Astrocyte (in vitro differentiated cells and primary cell): ENCODE data around the gene SIAH3. TPM values are rescaled to one million over a fixed set of nuclear protein-coding genes. Genes with fewer than 3 reads are reported as not detected.
"Not testable (repeated sequence)": the region's sequence is repeated elsewhere in the genome, so short reads cannot be mapped to it uniquely, and the experiment has no call there.

Experiments
- DNase-seq: peaks from one replicate; pipeline ENCODE4 v3.0.0-alpha.2; 2010; ENCODE audit warnings: low read depth
- FAIRE-seq: peaks from 2 replicates; lab custom pipeline; 2011; peaks lifted over from hg19 to GRCh38; lab: Jason Lieb, UNC
- H2AFZ ChIP-seq: 2 replicates; pipeline ENCODE4 v1.6.0; 2012; ENCODE audit warnings: low read depth, low read length, inconsistent platforms
- H3K27ac ChIP-seq: 2 replicates; pipeline ENCODE4 v1.5.1; 2011; ENCODE audit warnings: low read depth, low read length, inconsistent platforms
- H3K27me3 ChIP-seq: 2 replicates; pipeline ENCODE4 v1.6.0; 2011; ENCODE audit warnings: low read length, inconsistent platforms; ENCODE audit not compliant: insufficient read depth
- H3K36me3 ChIP-seq: 2 replicates; pipeline ENCODE4 v1.5.1; 2011; ENCODE audit warnings: low read length, inconsistent platforms; ENCODE audit not compliant: insufficient read depth
- H3K4me1 ChIP-seq: 2 replicates; pipeline ENCODE4 v1.5.1; 2011; ENCODE audit warnings: low read length, inconsistent platforms; ENCODE audit not compliant: insufficient read depth
- H3K4me2 ChIP-seq: 2 replicates; pipeline ENCODE4 v1.6.0; 2012; ENCODE audit warnings: low read length, inconsistent platforms
- H3K4me3 ChIP-seq: 2 replicates; pipeline ENCODE4 v1.5.1; 2011; ENCODE audit warnings: low read depth, mild to moderate bottlenecking, low read length, inconsistent platforms; ENCODE audit not compliant: insufficient read depth
- H3K79me2 ChIP-seq: 2 replicates; pipeline ENCODE4 v1.6.0; 2012; ENCODE audit warnings: mild to moderate bottlenecking, low read length, inconsistent platforms; ENCODE audit not compliant: insufficient read depth
- H3K9ac ChIP-seq: 2 replicates; pipeline ENCODE4 v1.6.0; 2012; ENCODE audit warnings: mild to moderate bottlenecking, low read length, inconsistent platforms
- H3K9me3 ChIP-seq: 2 replicates; pipeline ENCODE4 v1.5.1; 2012; ENCODE audit warnings: low read depth, mild to moderate bottlenecking, low read length, inconsistent platforms; ENCODE audit not compliant: insufficient read depth
- H4K20me1 ChIP-seq: 2 replicates; pipeline ENCODE4 v1.6.0; 2012; ENCODE audit warnings: low read length, inconsistent platforms; ENCODE audit not compliant: insufficient read depth
- H3K27ac Mint-ChIP-seq: one replicate; pipeline ENCODE4 v1.8.0; 2021; ENCODE audit warnings: mild to moderate bottlenecking, mixed read lengths; ENCODE audit not compliant: unreplicated experiment
- H3K27me3 Mint-ChIP-seq: one replicate; pipeline ENCODE4 v1.8.0; 2021; ENCODE audit warnings: low read depth, mixed read lengths; ENCODE audit not compliant: unreplicated experiment
- H3K36me3 Mint-ChIP-seq: one replicate; pipeline ENCODE4 v1.8.0; 2021; ENCODE audit warnings: low read depth, mixed read lengths; ENCODE audit not compliant: unreplicated experiment
- H3K4me1 Mint-ChIP-seq: one replicate; pipeline ENCODE4 v1.8.0; 2021; ENCODE audit warnings: low read depth, mixed read lengths; ENCODE audit not compliant: unreplicated experiment
- H3K4me3 Mint-ChIP-seq: one replicate; pipeline ENCODE4 v1.8.0; 2021; ENCODE audit warnings: mild to moderate bottlenecking, moderate library complexity, mixed read lengths; ENCODE audit not compliant: unreplicated experiment
- H3K9me3 Mint-ChIP-seq: one replicate; pipeline ENCODE4 v1.8.0; 2021; ENCODE audit warnings: mild to moderate bottlenecking, mixed read lengths; ENCODE audit not compliant: unreplicated experiment
- EZH2 ChIP-seq: IDR thresholded peaks from 2 replicates; pipeline ENCODE4 v1.6.1; 2012; ENCODE audit warnings: mild to moderate bottlenecking, low read length, inconsistent platforms; ENCODE audit not compliant: insufficient read depth
- total RNA-seq: library from RNA; stranded (reverse); gene quantifications from 2 replicates; pipeline ENCODE4 v1.2.1, GENCODE V29; 2021
- TF ChIP-seq, protein P1 (sequence below): IDR thresholded peaks from 2 replicates; pipeline ENCODE4 v1.5.1; 2011; ENCODE audit warnings: low read depth, mild to moderate bottlenecking, inconsistent platforms, low read length, moderate library complexity; ENCODE audit not compliant: insufficient read depth

The SIAH3 gene
- total RNA-seq, 1 donor from 2014 or later: 0.07 TPM

DNA sequence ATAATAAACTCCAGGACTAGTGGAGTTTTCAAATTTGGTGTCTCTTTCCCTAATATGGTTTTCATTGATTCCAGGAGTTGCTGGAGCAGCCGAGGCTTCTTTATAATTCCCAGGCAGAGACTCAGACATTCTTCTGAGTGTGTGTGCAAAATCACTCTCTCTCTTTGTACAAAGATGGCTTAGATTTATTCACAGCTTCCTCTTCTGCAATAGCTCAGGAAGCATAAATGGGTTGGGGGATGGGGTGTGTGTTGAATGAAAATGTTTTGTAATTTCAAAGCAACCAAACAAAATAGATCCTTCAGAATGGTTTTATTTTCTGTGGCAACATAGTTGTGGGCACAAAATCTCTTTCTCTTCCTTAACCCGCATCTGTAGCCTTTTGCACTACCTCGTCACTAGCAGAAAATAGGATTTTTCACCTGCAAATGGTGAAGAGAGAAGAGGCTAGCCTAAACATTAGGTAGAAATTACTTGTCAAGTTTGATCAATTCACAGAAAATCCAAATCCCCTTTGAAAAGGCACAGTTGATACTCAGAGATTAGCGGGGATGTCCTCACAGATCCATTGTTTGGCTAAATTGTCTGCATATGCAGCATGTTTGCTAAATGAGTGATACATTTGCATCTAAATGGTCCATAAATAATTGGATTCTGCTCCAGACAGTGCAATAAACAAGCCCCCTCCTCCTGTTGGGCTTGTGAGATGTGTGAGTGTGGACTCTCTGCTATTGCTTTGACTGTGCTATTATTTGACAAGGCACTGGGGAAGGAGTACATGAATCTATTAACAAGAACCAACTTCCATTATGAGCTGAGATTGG lies 82.7 kb downstream of the SIAH3 start:
- FAIRE-seq: no peak
- Histone ChIP-seq H3K27me3 (peaks cover 3% of the 10 kb centered on the region), H3K9me3 (no peaks in the 10 kb centered on the region), H3K79me2 (no peaks in the 10 kb centered on the region), H3K36me3 (no peaks in the 10 kb centered on the region), H3K4me3 (no peak overlapping the region), H3K4me1 (peaks cover 6% of the 10 kb centered on the region), H3K4me2 (no peak overlapping the region), H3K27ac (no peak overlapping the region), H2AFZ (no peak overlapping the region), H4K20me1 (no peaks in the 10 kb centered on the region), H3K9ac (no peak overlapping the region)
- no peak for DNase-seq
- TF ChIP-seq EZH2: no peak
- TF ChIP-seq, protein P1, sequence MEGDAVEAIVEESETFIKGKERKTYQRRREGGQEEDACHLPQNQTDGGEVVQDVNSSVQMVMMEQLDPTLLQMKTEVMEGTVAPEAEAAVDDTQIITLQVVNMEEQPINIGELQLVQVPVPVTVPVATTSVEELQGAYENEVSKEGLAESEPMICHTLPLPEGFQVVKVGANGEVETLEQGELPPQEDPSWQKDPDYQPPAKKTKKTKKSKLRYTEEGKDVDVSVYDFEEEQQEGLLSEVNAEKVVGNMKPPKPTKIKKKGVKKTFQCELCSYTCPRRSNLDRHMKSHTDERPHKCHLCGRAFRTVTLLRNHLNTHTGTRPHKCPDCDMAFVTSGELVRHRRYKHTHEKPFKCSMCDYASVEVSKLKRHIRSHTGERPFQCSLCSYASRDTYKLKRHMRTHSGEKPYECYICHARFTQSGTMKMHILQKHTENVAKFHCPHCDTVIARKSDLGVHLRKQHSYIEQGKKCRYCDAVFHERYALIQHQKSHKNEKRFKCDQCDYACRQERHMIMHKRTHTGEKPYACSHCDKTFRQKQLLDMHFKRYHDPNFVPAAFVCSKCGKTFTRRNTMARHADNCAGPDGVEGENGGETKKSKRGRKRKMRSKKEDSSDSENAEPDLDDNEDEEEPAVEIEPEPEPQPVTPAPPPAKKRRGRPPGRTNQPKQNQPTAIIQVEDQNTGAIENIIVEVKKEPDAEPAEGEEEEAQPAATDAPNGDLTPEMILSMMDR: no peak
- Mint-ChIP-seq H3K4me1 (peaks cover 11% of the 10 kb centered on the region), H3K4me3 (no peak overlapping the region), H3K36me3 (no peaks in the 10 kb centered on the region), H3K27me3 (peaks cover 7% of the 10 kb centered on the region), H3K27ac (no peak overlapping the region), H3K9me3 (no peaks in the 10 kb centered on the region)

DNA sequence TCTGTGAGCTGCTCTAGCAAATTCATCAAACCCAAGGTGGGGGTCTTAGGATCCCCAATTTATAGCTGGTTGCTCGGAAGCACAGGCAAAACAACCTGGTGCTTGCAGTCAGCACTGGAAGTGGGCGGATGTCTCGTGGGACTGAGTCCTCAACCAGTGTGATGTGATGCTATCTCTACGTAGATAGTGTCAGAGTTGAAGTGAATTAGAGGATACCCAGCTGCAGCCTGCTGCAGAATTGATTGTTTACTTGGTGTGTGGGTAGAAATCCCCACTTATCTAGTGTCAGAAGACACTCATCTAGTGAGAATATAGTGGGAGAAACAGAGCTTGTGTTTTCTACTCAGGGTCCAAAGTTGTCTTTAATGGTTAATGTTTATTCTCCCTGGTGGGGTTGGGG lies 86.1 kb downstream of the SIAH3 start:
- Mint-ChIP-seq H3K27me3 (peaks cover 10% of the 10 kb centered on the region), H3K9me3 (no peaks in the 10 kb centered on the region), H3K36me3 (no peaks in the 10 kb centered on the region), H3K4me3 (no peak overlapping the region), H3K27ac (no peak overlapping the region), H3K4me1 (peaks cover 11% of the 10 kb centered on the region)
- H3K36me3 ChIP-seq: no peaks in the 10 kb centered on the region
- H3K4me3 ChIP-seq: no peak overlapping the region
- H4K20me1 ChIP-seq: no peaks in the 10 kb centered on the region
- no peak for DNase-seq
- H3K4me1 ChIP-seq: no peaks in the 10 kb centered on the region
- H3K4me2 ChIP-seq: no peak overlapping the region
- H2AFZ ChIP-seq: no peak overlapping the region
- no peaks in the 10 kb centered on the region for H3K9me3 ChIP-seq
- H3K9ac ChIP-seq: no peak overlapping the region
- FAIRE-seq: no peak
- H3K27ac ChIP-seq: no peak overlapping the region
- peaks cover 5% of the 10 kb centered on the region for H3K27me3 ChIP-seq
- H3K79me2 ChIP-seq: no peaks in the 10 kb centered on the region
- no peak for TF ChIP-seq EZH2
- TF ChIP-seq, protein P1: no peak

DNA sequence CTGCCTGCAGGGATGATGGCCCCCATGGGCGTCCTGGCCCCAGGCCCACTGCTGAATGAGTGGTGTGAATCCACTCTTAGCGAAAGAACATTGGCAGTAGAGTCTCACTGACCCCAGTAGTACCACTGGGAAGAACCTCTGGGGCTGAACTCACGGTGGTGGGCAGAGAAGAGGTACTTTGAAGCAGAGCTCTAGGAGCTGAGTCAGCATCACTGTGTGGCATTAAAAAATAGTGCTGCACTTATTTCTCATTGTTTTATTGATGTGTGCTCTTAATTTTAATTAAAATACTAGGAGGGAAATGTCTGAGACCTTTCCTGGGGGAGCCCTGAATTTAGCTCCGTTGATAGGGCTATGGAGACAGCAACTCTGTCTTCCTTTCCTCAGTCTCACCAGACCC lies 88.1 kb downstream of the SIAH3 start:
- no peak overlapping the region for H3K4me3 ChIP-seq
- DNase-seq: no peak
- H3K27me3 ChIP-seq: peaks cover 2% of the 10 kb centered on the region
- no peaks in the 10 kb centered on the region for H3K79me2 ChIP-seq
- no peak overlapping the region for H3K4me2 ChIP-seq
- peaks cover under 1% of the 10 kb centered on the region for H3K9me3 ChIP-seq
- H2AFZ ChIP-seq: no peak overlapping the region
- FAIRE-seq: no peak
- no peaks in the 10 kb centered on the region for H3K36me3 ChIP-seq
- H3K9me3 Mint-ChIP-seq: no peaks in the 10 kb centered on the region
- H3K36me3 Mint-ChIP-seq: no peaks in the 10 kb centered on the region
- H3K4me1 Mint-ChIP-seq: peaks cover 3% of the 10 kb centered on the region
- no peaks in the 10 kb centered on the region for H4K20me1 ChIP-seq
- no peaks in the 10 kb centered on the region for H3K4me1 ChIP-seq
- no peak overlapping the region for H3K9ac ChIP-seq
- H3K27ac ChIP-seq: no peak overlapping the region
- no peak overlapping the region for H3K4me3 Mint-ChIP-seq
- H3K27me3 Mint-ChIP-seq: peaks cover 6% of the 10 kb centered on the region
- TF ChIP-seq, protein P1: no peak
- no peak for TF ChIP-seq EZH2
- no peak overlapping the region for H3K27ac Mint-ChIP-seq

DNA sequence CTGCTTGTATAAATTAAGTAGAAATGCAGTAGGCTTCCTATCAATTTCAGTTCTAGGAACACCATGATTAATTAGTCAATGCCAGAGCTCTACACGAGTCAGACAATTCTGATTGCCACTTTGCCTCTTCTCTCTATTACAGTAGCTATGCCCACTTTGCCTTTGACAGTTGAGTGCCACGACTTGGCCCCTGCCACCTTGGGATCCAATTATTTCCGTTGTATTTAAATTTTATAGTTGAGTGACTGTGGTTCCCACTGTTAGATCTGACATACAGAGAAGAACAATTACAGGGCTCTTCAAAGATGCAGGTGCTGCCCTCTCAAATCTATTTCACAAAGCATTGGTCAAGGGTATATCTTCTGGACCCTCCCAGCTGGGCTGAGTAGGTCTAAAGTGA lies 94.0 kb downstream of the SIAH3 start:
- not testable (repeated sequence) for H3K27me3 Mint-ChIP-seq, H3K36me3 Mint-ChIP-seq, FAIRE-seq, H3K27ac Mint-ChIP-seq, H3K27me3 ChIP-seq, H3K4me3 Mint-ChIP-seq, H3K27ac ChIP-seq, H3K79me2 ChIP-seq, DNase-seq, H3K36me3 ChIP-seq, H3K4me1 ChIP-seq, H3K4me2 ChIP-seq, H3K9me3 ChIP-seq, H3K4me3 ChIP-seq, H2AFZ ChIP-seq, H4K20me1 ChIP-seq, H3K4me1 Mint-ChIP-seq, H3K9ac ChIP-seq
- peaks cover 15% of the 10 kb centered on the region for H3K9me3 Mint-ChIP-seq
